GDM1 (cell line): Measurements from ENCODE around the gene SLFN12L.
"Not testable (repeated sequence)": the region's sequence is repeated elsewhere in the genome, so short reads cannot be mapped to it uniquely, and the experiment has no call there.

Source experiments
- DNase-seq: peaks from one replicate; lab custom pipeline; 2025; lab: John Stamatoyannopoulos, UW

SLFN12L gene

DNA sequence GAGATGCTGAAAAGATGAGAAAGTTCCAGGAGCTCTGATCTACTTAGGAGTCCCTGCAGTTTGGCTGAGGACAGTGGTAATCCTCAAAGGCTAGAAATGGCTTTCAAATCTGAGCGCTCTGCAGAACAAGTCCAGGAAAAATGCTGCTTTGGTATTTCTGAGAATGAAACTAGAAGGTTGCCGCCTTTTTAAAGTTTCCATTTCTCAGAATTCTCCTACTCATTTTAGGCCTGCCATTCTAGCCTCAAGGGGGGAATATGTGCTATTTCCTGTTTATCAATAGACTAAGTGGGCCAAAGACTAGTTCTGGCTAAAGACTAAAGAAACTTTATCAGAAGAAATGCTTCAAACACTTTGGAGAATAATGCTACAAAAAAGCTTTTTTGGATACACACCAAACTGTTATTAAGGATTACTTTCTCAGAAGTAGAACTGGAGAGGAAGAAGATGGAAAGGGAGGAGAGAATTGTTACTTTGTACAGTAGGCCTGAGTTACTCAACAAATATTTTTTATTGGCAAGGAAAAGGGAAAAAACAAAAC, at the start of gene SLFN12L:
Gene SLFN12L (minus strand): TSS at position 78 of the 541 bp plus-strand sequence. CDS start 15,314 bp downstream, outside the sequence.
- DNase-seq = no peak

DNA sequence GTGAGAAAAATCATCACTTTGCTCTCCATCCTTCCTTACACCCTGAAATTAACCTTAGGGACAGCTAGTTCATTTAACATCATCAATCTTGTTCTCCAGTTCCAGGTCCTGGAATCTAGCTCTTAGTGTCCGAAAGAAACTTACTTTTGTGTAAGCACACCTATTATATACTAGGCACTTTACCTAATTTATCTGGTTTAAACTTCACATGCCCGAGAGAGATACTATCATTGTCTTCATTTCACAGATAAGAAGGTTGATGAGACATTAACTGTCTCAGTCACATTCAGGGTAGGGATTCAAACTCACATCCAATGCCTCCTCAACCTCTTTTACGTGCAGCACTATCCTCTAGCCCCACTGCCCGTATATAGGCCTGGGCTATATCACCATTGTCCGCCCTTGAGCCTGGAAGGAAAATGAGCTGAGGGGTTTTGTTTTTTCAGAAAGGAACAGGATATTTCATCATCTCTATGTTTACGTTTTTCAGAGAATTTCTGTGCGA, 49.1 kb upstream of the SLFN12L start:
- no peak for DNase-seq

DNA sequence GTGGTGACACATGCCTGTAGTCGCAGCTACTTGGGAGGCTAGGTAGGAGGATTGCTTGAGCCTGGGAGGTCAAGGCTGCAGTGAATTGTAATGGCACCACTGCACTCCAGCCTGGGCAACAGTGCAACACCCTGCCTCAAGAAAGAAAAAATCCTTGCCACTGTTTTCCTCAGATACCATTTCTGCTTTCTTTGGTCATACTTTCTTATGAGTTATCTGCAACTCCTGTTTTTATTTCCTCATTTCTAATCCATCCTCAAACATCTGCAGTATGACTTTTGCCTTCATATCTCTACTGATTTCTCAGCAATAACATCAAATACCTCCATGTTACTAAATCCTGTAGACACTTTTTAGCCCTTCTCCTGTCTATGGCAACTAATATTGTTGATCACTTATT, 46.6 kb upstream of the SLFN12L start:
- no peak for DNase-seq

DNA sequence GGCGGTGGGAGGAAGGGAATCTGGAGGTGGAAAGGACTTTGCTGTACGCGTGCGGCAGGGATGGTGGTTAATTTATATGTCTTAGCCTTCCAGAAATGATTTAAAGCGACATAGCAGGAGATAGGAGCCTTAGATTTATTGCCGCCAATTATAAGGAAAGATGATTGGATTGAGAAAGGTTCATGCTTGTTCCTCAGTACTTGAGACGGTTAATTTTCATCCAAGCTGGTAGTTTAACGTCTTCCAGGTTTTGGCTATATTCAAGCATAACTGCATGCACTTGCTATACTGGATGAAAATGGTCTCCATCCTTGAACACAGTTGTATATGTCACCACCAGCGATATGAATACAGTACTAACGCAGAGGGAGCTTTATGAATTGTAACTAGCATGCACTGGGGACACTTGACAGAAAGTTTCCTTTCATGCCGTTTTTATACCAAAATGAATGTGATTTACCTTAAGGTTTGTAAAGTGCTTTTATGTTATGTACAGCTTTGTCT, 41.5 kb upstream of the SLFN12L start:
- DNase-seq = no peak

DNA sequence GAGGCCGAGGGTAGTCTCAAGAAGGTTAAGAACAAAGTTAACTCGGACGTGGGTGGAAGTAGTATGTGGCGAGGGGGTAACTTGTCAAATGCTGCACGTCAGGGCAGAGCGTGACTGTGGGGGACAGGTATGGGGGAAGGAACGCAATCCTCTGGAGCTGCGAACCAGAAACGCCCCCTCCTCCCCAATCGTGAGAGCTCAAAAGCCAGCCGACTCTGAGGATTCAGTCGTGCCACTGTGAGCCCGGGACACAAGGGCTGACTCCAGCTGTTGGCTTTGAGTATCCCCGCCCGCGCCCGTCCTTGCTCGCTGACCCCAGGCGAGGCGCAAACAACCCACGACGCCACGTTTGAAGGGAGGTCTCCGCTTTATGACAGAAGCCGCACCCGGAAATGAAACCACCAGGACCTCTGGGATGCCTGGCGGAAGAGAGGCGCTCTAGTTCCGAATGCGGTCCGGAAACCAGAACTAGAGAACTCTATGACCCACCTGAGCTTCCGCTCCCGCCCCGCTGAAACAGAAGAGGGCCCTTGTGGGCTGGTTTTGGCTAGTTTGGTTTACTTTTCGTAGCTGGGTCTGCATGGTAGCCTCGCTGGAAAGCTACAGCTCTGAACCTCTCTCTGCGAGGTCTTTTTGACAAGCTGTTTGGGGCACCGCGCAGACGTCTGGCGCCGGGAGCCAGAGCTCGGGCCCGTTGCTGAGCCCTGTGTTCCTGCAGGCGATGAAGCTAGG, 40.9 kb upstream of the SLFN12L start, which contains the start of gene PEX12:
Gene PEX12 (minus strand): TSS at position 375 of the 732 bp plus-strand sequence. CDS start 550 bp downstream, outside the sequence.
- peak; percentile 87 for DNase-seq

DNA sequence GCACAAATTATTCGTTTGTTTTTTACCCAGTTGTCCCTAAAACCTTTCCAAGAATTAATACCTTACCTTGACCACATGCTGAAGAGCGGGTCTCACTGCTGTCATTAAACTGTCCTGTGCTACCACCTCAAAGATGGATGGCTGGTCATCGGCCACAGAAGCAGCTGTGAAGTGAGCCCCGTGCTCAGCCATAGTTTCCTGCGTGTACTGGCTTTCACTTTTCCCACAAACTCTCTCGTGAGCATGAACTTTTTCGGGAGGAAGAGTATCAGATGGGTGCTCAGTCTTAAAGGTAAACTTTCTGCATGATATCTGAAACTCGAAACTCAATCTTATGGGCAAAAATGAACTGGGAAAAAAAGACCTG, 40.3 kb upstream of the SLFN12L start:
- no peak for DNase-seq

DNA sequence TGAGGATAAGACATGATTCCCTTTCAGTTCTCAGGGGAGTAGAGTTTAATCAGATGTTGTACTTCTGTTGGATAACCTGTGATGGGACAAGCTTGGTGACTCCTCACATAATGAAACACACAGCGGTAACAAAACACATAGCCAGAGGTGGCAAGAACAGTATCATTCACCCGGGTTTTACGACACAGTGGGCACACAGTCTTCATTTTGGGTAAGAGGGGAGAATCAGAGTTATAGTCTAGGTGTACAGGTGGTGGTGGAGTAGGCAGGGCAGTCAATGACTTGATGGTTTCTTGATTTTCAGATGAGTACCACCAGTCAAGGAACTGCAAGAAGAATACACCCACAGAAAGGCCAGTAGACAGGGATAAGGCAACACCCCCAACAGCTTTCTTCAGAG, 38.3 kb upstream of the SLFN12L start:
- DNase-seq = no peak

DNA sequence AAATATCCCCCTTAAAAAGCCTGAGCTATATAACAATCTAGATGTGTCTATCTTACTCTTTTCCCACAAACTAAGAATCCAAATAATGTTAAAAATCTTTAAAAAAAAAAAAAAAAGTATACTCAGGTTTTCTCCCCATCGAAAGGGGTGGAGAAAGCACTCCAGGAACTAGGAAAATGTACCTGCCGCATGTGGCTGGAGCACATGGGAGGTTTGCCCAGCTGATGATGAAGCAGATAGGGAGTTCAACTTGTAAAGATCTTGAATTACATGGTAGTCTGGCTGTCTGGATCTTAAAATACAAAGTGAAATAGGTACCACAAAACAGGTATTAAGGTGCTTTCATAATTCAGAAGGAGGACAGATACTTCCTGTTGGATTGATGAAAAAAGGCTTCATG, 31.9 kb upstream of the SLFN12L start:
- DNase-seq = no peak

DNA sequence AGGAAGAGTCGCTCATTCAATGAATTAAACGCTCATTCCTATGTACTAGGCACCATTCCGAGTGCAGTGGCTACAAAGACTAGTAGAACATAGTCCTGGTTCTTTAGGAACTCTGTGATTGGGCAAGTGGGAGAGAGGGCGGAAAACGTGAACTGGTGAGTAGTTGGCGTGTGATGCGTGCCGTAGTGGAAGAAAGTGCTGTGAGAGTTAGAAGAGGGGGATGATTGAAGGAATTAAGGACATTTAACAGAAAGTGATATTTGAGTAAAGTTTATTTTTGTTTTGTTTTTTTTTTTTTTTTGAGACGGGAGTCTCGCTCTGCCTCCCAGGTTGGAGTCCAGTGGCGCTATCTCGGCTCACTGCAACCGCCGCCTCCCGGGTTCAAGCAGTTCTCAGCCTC, 31.1 kb upstream of the SLFN12L start:
- no peak for DNase-seq

DNA sequence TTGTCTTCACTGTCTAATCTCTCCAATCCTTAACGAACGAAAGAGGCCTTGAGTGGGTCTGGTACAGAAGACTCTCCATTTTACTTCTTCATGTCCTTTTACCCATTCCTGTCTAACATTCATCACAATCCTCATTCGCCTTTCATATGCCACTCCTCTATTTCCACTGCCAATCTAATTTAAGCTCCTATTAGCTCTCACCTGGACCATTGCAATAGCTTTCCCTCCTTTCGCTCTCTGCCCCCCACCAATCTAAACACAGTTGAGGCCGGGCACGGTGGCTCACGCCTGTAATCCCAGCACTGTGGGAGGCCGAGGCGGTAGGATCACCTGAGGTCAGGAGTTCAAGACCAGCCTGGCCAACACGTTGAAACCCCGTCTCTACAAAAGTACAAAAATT, 29.5 kb upstream of the SLFN12L start:
- no peak for DNase-seq

DNA sequence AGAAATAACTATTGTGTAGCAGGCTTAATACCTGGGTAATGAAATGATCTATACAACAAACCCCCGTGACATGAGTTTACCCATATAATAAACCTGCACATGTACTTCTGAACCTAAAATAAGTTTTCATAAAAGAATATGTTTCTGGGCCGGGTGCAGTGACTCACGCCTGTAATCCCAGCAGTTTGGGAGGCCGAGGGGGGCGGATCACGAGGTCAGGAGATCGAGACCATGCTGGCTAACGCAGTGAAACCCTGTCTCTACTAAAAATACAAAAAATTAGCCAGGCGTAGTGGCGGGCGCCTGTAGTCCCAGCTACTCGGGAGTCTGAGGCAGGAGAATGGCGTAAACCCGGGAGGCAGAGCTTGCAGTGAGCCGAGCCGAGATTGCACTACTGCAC, 25.7 kb upstream of the SLFN12L start:
- not testable (repeated sequence) for DNase-seq

DNA sequence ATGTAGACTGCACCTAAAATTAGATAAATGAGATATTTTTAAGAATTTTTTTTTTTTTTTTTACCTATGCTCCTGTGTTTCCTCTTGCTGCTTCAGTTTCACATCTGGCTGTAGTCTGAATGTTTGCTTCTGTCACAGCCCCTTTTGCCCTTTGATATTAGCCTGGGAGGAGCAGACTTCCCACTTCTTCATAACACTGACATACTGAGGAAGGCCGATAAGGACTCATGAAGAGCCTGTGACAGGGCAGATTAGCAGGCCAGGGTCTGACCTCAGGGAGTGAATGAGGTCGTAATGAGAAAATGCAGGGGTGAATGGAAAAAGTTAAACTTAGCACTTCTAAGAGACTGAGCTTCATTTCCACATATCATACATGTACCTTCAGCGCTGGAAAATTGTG, 23.2 kb upstream of the SLFN12L start, which contains the start of gene SLFN14:
Gene SLFN14 (minus strand): TSS at position 117 of the 400 bp plus-strand sequence. CDS start 2,757 bp downstream, outside the sequence.
- DNase-seq = peak; percentile 92

DNA sequence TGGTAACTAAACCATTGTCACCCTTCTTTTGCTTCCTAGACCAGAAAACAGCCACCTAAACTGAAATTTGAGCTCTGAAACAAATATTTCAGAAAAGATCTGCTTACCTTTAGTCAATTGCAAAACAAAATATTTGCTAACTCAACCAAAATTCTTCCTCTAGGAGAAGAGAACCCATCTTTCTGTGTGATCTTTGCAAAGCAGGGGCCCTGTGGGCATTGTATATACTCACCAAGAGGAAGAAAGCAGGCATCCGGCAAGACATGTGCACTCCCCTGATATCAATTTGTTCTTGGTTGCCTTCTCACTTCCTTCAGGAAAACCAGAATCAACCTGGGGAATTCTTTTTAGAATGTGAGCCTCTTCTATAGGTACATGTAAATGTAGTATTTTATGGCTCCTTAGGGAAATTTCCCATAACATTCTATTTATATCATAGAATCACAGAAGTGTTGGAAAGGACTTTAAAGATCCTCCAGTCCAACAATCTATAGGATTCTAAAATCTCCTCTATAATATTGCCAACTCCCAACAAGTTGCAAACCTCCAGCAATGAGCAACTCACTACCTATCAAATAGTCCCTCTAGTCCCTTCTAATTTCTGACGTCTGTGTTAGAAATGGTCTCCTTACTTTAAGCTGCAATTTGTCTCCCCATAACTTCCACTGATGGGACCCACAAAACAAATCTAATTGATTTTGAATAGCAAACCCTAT, 22.2 kb upstream of the SLFN12L start:
- DNase-seq = peak; percentile 41

DNA sequence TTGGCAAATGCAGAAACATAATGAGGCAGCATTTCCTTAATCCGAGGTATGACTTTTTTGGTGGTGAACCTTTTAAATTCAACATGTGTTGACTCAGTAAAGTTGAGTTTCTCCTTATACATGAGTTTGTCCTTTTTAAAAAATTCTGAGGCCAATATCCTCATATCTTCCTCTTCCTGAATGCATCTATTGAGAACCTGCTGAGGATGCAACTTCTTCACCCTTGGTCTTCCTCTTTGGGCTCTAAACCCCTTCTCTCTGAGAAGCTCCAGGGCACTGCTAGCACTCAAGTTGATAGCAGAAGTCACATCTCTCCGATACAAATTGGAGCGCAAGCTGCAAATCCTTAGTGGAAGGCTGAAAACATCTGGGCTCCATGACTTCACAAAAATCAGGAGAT, 19.9 kb upstream of the SLFN12L start:
- no peak for DNase-seq

DNA sequence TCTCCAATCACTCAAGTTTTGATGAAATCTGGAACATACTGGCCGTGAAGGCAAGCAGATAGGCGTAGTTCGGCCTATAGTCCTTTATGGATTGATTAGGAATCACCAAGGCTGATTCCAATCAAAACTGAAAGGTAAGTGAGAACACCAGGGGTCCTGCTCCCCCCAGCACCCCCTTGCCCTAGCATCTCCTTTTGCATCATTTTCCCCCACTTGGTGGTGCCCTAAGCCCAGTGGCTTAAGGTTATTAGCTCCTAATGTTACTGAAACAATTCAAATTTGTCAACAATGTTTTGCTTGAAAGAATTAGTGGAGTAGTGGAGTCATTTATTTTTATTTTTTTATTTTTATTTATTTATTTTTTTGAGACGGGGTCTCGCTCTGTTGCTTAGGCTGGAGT, 18.2 kb upstream of the SLFN12L start:
- no peak for DNase-seq

DNA sequence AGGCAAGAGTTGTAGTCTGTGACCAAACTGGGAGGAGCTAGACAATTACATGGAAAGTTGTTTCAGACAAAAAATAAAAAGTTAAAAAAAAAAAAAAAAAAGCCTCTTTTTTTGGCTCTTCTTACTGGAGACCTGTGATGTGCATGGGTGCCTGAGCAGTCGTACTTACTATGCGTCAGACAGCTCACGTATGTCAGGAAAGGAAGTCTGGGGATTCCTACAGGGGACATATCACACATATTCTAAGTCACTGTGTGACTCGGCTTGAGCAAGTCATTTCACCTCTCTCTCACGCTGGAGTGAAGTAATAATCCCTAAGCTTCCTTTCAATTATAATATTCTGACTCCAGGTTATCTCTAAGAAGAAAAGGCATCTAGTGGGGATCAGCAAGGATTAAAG, 17.2 kb upstream of the SLFN12L start:
- no peak for DNase-seq

DNA sequence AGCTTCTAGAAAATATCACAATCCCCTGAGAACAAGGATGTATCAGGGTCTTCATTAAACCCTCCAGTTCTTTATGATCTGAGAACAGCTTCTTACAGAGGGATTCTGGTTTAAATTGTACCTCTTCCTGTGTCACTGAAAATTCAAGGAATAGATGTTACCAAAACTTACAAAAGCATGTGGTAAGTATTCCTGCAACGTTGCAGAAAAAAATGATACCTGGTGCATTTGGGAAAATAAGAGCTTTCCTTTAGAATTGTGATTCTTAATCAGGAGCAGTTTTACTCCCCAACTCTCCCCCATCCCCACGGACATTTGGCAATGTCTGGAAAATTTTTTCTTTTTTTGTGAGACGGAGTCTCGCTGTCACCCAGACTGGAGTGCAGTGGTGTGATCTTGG, 15.8 kb upstream of the SLFN12L start:
- DNase-seq = no peak

DNA sequence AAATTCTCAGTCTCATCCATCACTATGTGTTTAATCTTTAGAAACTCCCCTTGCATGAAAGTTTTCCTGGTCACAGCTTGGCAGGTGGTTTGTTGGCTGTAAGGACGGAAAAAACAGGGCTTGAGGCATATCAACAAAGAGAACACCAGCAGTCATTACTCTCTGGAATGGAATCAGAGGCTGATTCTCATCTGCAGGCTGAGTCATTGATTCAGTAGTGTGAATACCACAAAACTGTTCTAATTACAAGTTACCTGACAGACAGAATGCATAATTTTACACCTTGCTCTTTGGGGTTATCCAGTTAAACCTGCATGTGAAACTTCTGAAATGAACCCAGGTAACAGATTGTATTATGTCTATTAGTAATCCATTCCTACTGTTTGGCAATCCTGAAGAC, 11.5 kb upstream of the SLFN12L start:
- DNase-seq = no peak

DNA sequence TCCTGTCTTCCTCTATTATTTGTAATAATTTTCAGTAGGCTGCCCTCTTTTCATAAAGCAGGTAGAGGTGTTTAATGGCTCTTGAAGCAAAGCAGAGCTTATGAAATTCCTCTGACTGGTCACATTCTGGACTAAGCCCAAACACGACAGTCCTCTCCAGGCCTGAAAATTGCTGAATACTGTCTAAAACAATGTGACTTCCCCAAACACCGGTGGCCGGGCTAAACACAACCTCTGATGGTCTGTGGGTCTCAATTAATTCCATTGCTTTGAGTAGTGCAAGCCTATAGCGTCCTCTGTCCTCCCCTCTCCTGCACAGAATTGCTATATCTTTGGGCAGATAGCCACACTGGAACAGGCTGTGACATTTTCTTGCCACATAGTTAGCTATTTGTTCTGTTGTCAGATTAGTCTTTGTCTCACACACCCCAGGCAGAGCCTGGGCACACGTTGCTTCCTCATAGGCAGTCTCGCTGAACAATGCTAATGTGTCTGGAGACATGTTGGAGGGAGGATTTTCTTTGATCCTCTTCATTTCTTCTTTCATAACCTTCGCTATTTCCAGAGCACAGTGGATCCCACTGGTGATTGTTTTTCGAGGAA, 10.8 kb upstream of the SLFN12L start:
- no peak for DNase-seq

DNA sequence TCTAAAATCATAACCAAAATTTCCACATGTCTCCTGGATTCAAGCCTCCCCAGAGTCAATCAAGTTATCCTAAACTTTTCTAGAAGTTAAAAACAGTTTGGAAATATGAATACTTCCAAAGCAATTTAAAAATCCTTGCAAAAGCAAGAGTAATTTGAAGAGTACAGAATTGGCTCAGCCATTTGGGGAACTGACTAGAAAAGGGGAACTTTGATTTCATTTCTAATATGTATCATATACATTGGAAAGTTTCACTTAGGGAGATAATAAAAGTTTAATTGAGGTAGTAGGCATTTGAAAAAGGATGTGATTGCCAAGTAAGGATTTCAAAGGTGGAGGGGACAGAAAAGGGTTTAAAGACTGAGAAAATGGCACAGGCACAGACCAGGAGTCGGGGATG, 9.0 kb upstream of the SLFN12L start:
- DNase-seq = no peak

DNA sequence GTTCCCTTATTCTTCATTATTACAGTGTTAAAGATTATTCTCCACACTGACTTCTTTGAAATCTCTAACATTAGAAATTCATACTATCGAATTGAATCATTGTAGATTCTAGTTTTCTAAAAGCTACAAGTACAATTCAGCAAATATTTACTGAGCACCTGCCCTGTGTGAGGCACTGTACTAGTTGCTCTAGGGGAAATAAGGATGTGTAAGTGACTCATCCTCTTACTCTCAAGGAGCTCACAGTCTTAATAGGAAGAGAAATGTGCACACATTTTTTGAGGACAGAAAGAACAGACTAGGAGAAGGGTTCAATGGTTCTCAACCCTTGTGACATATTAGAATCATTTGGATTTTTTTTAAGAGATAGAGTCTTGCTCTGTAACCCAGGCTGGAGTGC, 7.7 kb upstream of the SLFN12L start:
- DNase-seq = no peak

DNA sequence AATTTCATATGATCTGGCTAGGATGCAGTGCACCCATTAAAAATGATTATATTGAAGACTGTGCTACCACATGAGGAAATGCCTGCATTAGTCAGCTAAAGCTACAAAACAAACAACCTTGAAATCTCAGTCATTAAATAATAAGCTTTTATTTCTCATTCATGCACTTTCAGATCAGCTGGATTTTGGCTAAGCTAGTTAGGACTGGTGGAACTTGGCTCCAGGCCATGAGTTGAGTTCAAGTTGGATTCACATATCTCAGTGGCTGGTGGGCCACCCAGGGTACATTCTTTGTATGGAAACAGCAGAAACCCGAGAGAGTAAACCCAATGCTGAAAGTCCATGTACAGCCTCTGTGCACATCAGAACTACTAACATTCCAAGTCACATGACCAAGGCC, 6.4 kb upstream of the SLFN12L start:
- no peak for DNase-seq
